SK-N-SH (cell line): Measurements from ENCODE around the gene MAU2. TPM values are rescaled to one million over a fixed set of nuclear protein-coding genes. Genes with fewer than 3 reads are reported as not detected.

Experiments
- CTCF ChIA-PET: fragments of 300-600, 350-600 bp; formaldehyde crosslinking; extraction: SDS; loops from one replicate; lab custom pipeline; 2021; lab: Yijun Ruan, JAX
- POLR2A ChIA-PET: fragments of 350-600 bp; sonication (Branson Sonifier 250); formaldehyde crosslinking; extraction: SDS; loops from one replicate; lab custom pipeline; 2020; ENCODE audit warnings: antibody characterized with exemption, inconsistent platforms; lab: Yijun Ruan, JAX
- DNase-seq: peaks from one replicate; pipeline ENCODE4 v3.0.0; 2012
- H2AFZ ChIP-seq: fragments of 200-600 bp; sonication (generic); 2 replicates; pipeline ENCODE4 v1.8.1; 2016; ENCODE audit warnings: antibody characterized with exemption, mild to moderate bottlenecking, low read depth
- H3F3A ChIP-seq: fragments of 200-600 bp; sonication (generic); replicated peaks from 2 replicates; pipeline ENCODE3; 2016; ENCODE audit warnings: antibody characterized with exemption, mild to moderate bottlenecking; ENCODE audit not compliant: insufficient read depth
- H3K27ac ChIP-seq, 2 experiments: fragments of 200-500 bp in 1 of 2; fragments of 200-600 bp in 1 of 2; sonication (Bioruptor generic) in 1 of 2; sonication (generic), shearing (Covaris generic) in 1 of 2; 2 replicates each; pipeline versions ENCODE4 v1.5.1 to v1.6.1; 2014 to 2016; ENCODE audit warnings: low read depth in 2 of 2, inconsistent platforms in 1 of 2, low read length in 1 of 2, mild to moderate bottlenecking in 1 of 2, mixed read lengths in 1 of 2
- H3K27me3 ChIP-seq: fragments of 200-600 bp; sonication (generic), shearing (Covaris generic); 2 replicates; pipeline ENCODE4 v1.6.1; 2016; ENCODE audit warnings: mixed run types; ENCODE audit not compliant: insufficient read depth
- H3K36me3 ChIP-seq, 2 experiments: fragments of 200-500 bp in 1 of 2; fragments of 200-600 bp in 1 of 2; sonication (Bioruptor generic) in 1 of 2; sonication (generic) in 1 of 2; replicated peaks in 1 of 2; 2 replicates each; pipeline versions ENCODE3 to v1.5.1; 2014 to 2016; ENCODE audit warnings: low read length in 1 of 2, mild to moderate bottlenecking in 1 of 2; ENCODE audit not compliant: insufficient read depth in 2 of 2, control insufficient read depth in 1 of 2
- H3K4me1 ChIP-seq, 2 experiments: fragments of 200-500 bp in 1 of 2; fragments of 200-600 bp in 1 of 2; sonication (Bioruptor generic) in 1 of 2; sonication (generic), shearing (Covaris generic) in 1 of 2; 2 replicates each; pipeline versions ENCODE4 v1.5.1 to v1.6.1; 2014 to 2016; ENCODE audit warnings: low read depth in 1 of 2, low read length in 1 of 2, mixed run types in 1 of 2; ENCODE audit not compliant: insufficient read depth in 2 of 2, control insufficient read depth in 1 of 2
- H3K4me2 ChIP-seq: fragments of 200-600 bp; sonication (generic), shearing (Covaris generic); 2 replicates; pipeline ENCODE4 v1.6.1; 2017; ENCODE audit warnings: mixed run types
- H3K4me3 ChIP-seq, 2 experiments: fragments of 200-500 bp in 1 of 2; fragments of 200-600 bp in 1 of 2; sonication (Bioruptor generic) in 1 of 2; sonication (generic), shearing (Covaris generic) in 1 of 2; 2 replicates each; pipeline versions ENCODE4 v1.5.1 to v1.8.1; 2014 to 2016; ENCODE audit warnings: low read depth in 2 of 2, inconsistent platforms in 1 of 2, low read length in 1 of 2, mild to moderate bottlenecking in 1 of 2, mixed read lengths in 1 of 2, moderate library complexity in 1 of 2
- H3K79me2 ChIP-seq: fragments of 200-600 bp; sonication (generic); 2 replicates; pipeline ENCODE4 v1.8.1; 2017; ENCODE audit warnings: mild to moderate bottlenecking; ENCODE audit not compliant: insufficient read depth
- H3K9ac ChIP-seq: fragments of 200-600 bp; sonication (generic); 2 replicates; pipeline ENCODE4 v1.6.1; 2017; ENCODE audit warnings: mixed run types
- H3K9me2 ChIP-seq: fragments of 200-600 bp; sonication (generic); 2 replicates; pipeline ENCODE4 v1.6.1; 2017; ENCODE audit warnings: mixed run types
- H3K9me3 ChIP-seq: fragments of 200-600 bp; sonication (generic); 2 replicates; pipeline ENCODE4 v1.6.1; 2017; ENCODE audit warnings: mixed run types, mild to moderate bottlenecking, moderate library complexity
- H4K20me1 ChIP-seq: fragments of 200-600 bp; sonication (generic); 2 replicates; pipeline ENCODE4 v1.6.1; 2017; ENCODE audit warnings: mild to moderate bottlenecking, mixed run types; ENCODE audit not compliant: insufficient read depth
- ELF1 ChIP-seq: IDR thresholded peaks from 2 replicates; pipeline ENCODE4 v1.4.0; 2012
- FOSL2 ChIP-seq: IDR thresholded peaks from 2 replicates; pipeline ENCODE4 v1.4.0; 2012; ENCODE audit warnings: low read depth, mild to moderate bottlenecking, moderate library complexity, borderline replicate concordance
- FOXJ3 ChIP-seq: sonication (generic); formaldehyde crosslinking; IDR thresholded peaks from 2 replicates; pipeline ENCODE4 v1.5.1; 2020; ENCODE audit warnings: mild to moderate bottlenecking, missing genetic modification reagents
- FOXM1 ChIP-seq: IDR thresholded peaks from 2 replicates; pipeline ENCODE4 v1.4.0; 2012; ENCODE audit warnings: low read depth, mild to moderate bottlenecking
- GATA2 ChIP-seq: sonication (generic); formaldehyde crosslinking; IDR thresholded peaks from 2 replicates; pipeline ENCODE4 v1.5.0; 2020; ENCODE audit warnings: mild to moderate bottlenecking, missing genetic modification reagents
- JUND ChIP-seq: IDR thresholded peaks from 2 replicates; pipeline ENCODE4 v1.4.0; 2012
- MXI1 ChIP-seq: IDR thresholded peaks from 2 replicates; pipeline ENCODE4 v1.6.1; 2012; ENCODE audit warnings: mild to moderate bottlenecking, low read depth, low read length, improper control_type of control experiment
- NFIC ChIP-seq: IDR thresholded peaks from 2 replicates; pipeline ENCODE4 v1.4.0; 2012; ENCODE audit warnings: borderline replicate concordance
- POLR2AphosphoS5 ChIP-seq: IDR thresholded peaks from 2 replicates; pipeline ENCODE4 v1.6.1; 2012; ENCODE audit warnings: low read depth, low read length
- RAD21 ChIP-seq: IDR thresholded peaks from 2 replicates; pipeline ENCODE4 v1.6.1; 2012; ENCODE audit warnings: mild to moderate bottlenecking, low read length
- RCOR1 ChIP-seq: fragments of 150-350 bp; IDR thresholded peaks from 2 replicates; pipeline ENCODE4 v1.6.1; 2017; ENCODE audit warnings: antibody characterized with exemption, low read length
- RFX5 ChIP-seq: IDR thresholded peaks from 2 replicates; pipeline ENCODE4 v1.6.1; 2012; ENCODE audit warnings: mild to moderate bottlenecking, improper control_type of control experiment, low read length
- SIN3A ChIP-seq: IDR thresholded peaks from 2 replicates; pipeline ENCODE4 v1.6.1; 2012; ENCODE audit warnings: low read depth, mild to moderate bottlenecking, low read length, moderate library complexity, borderline replicate concordance
- TCF12 ChIP-seq: IDR thresholded peaks from 2 replicates; pipeline ENCODE4 v1.4.0; 2012
- WGBS: methylation state at CpG from one replicate; pipeline ENCODE4 v1.1.6; 2017; ENCODE audit warnings: low lambda C conversion rate; 5-methylcytosine and 5-hydroxymethylcytosine counted together
- polyA plus RNA-seq, 3 experiments: library from polyadenylated mRNA; depleted of rRNA; stranded (reverse); fragments of >200 nt; gene quantifications; 2 replicates each; pipeline ENCODE4 v1.2.3, GENCODE V29; 2012
- TF ChIP-seq, protein P1 (sequence below): IDR thresholded peaks from 2 replicates; pipeline ENCODE4 v1.6.1; 2012; ENCODE audit warnings: mild to moderate bottlenecking, low read depth, low read length, moderate library complexity
- TF ChIP-seq, protein P2 (sequence below): fragments of 200-600 bp; sonication (generic); IDR thresholded peaks from 2 replicates; pipeline ENCODE4 v1.6.1; 2017; ENCODE audit warnings: antibody characterized with exemption, mild to moderate bottlenecking, moderate library complexity
- TF ChIP-seq, protein P3 (sequence below): fragments of 150-350 bp; IDR thresholded peaks from 2 replicates; pipeline ENCODE4 v1.6.1; 2017; ENCODE audit warnings: antibody characterized with exemption, low read length, low read depth, borderline replicate concordance

Gene MAU2
- polyA plus RNA-seq, 1 of the 3 experiments (the other 2 are of a cell fraction), result 17.6 TPM

DNA sequence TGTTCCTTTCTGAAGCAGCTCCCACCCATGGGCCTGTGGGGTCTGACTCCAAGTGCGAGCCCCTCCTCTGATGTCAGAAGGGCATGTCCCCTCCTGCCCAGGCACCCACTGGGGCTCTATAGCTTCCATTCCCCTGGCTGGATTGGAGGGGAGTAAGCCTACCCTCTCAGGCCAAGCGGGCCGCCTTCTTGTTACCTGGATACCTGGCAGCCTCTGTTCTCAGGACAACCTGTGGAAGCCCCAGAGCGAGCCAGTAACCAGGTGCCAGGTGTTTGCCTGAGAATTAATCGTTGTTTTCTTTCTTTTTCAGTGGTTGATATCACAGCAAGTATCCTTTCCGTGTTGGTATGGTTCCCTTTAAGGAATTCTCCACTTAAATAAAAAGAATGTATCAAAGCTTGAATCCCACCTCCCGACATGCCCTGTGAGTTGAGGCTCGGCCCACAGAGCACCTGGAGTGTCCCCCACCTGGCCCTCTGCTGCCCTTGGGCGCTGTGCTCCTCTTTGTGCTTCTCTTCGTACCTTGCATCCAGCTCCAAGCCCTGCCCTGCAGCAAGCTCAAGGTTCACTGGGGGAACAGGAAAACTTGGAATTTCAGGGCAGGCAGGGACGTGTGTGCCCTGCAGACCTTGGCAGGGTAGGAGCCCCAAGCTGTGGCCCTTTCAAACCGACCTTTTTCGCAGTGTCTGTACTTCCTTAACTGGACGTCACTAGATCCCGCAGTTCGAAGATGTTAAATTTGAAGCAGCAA is 15.0 kb downstream of the MAU2 start (continued):
- TF ChIP-seq, protein P1, sequence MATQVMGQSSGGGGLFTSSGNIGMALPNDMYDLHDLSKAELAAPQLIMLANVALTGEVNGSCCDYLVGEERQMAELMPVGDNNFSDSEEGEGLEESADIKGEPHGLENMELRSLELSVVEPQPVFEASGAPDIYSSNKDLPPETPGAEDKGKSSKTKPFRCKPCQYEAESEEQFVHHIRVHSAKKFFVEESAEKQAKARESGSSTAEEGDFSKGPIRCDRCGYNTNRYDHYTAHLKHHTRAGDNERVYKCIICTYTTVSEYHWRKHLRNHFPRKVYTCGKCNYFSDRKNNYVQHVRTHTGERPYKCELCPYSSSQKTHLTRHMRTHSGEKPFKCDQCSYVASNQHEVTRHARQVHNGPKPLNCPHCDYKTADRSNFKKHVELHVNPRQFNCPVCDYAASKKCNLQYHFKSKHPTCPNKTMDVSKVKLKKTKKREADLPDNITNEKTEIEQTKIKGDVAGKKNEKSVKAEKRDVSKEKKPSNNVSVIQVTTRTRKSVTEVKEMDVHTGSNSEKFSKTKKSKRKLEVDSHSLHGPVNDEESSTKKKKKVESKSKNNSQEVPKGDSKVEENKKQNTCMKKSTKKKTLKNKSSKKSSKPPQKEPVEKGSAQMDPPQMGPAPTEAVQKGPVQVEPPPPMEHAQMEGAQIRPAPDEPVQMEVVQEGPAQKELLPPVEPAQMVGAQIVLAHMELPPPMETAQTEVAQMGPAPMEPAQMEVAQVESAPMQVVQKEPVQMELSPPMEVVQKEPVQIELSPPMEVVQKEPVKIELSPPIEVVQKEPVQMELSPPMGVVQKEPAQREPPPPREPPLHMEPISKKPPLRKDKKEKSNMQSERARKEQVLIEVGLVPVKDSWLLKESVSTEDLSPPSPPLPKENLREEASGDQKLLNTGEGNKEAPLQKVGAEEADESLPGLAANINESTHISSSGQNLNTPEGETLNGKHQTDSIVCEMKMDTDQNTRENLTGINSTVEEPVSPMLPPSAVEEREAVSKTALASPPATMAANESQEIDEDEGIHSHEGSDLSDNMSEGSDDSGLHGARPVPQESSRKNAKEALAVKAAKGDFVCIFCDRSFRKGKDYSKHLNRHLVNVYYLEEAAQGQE, result no peak
- TF ChIP-seq JUND (no peak), FOSL2 (no peak), ELF1 (no peak), NFIC (no peak), FOXM1 (no peak), RCOR1 (no peak), GATA2 (CRISPR knock-in tag) (no peak)

DNA sequence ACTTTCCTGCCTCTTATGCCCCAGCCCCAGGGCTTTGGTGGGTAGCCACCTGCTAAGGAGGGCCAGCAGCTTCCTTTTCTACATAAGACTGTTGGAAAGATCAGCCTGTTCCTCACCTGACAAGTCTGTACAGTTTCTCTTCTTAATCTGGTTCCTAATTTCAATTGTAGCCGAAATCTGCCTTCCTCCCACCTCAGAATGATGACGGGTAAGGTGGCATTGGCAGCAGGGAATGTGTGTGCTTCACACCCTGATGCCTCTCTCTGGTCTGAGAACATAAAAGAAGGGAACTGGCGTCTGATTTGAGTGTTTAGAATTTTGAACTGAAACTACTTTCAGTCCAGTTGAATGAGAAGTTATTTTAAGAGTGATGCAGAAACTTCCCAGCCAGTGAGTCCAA is 16.0 kb downstream of the MAU2 start:
- no peak for TF ChIP-seq NFIC
- no peak for TF ChIP-seq RCOR1
- no peak for TF ChIP-seq FOSL2
- no peak for TF ChIP-seq TCF12
- Histone ChIP-seq H3K4me3 (no peak overlapping the region), H3K79me2 (peaks cover 26% of the 10 kb centered on the region; the same call in 1 of the 2 replicates), H3K36me3 (peaks cover 15 to 43% of the 10 kb centered on the region in 2 experiments), H3K9ac (no peak overlapping the region), H3K27me3 (no peaks in the 10 kb centered on the region), H3K4me2 (no peak overlapping the region), H2AFZ (no peak overlapping the region), H4K20me1 (peaks cover 24% of the 10 kb centered on the region; the same call in 1 of the 2 replicates), H3K27ac (no peak overlapping the region), H3K9me3 (no peaks in the 10 kb centered on the region), H3K9me2 (no peaks in the 10 kb centered on the region), H3K4me1 (no peaks in the 10 kb centered on the region), H3F3A (no peaks in the 10 kb centered on the region)
- POLR2A ChIA-PET, result no interaction called here
- CTCF ChIA-PET, result interaction anchor here (1.2 to 2.2 kb wide), 3 partner anchors 10 to 162 kb away, joined by 3 to 11 read pairs (median 3); no protein-coding TSS in a partner anchor
- 67% methylated on average over 3 of the region's 3 CpGs for WGBS
- no peak for DNase-seq

DNA sequence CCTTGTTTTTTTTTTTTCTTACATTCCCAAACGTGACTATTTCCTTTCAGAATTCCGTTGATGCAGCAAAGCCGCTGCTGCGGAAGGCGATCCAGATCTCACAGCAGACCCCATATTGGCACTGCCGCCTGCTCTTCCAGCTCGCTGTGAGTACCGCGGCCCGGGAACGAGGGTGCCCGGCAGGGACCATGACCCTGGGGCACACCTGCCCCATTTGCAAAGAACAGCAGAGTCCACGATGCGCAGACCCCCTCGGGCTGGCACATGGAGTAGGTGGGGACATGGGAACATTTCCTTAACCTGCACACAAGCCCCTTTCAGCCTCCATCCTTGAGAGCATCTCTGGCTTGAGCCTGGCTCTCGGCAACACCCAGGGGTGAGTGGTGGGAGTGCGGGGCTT is 16.5 kb downstream of the MAU2 start:
- CTCF ChIA-PET, result interaction anchor here (1.4 to 2.2 kb wide), 2 partner anchors 153 to 163 kb away, joined by 4 to 11 read pairs; no protein-coding TSS in a partner anchor
- peaks cover 22% of the 10 kb centered on the region; the same call in 1 of the 2 replicates for H3K79me2 ChIP-seq
- peaks cover 24% of the 10 kb centered on the region; the same call in 1 of the 2 replicates for H4K20me1 ChIP-seq
- 93% methylated on average over 14 of the region's 17 CpGs for WGBS
- no peaks in the 10 kb centered on the region for H3K4me1 ChIP-seq
- no peak overlapping the region for H3K4me2 ChIP-seq
- no peak overlapping the region for H2AFZ ChIP-seq
- POLR2A ChIA-PET, result no interaction called here
- H3K27me3 ChIP-seq, result no peaks in the 10 kb centered on the region
- H3K4me3 ChIP-seq, result no peak overlapping the region
- H3K27ac ChIP-seq, result no peak overlapping the region
- no peaks in the 10 kb centered on the region for H3K9me2 ChIP-seq
- H3F3A ChIP-seq, result no peaks in the 10 kb centered on the region
- peaks cover 15 to 47% of the 10 kb centered on the region in 2 experiments for H3K36me3 ChIP-seq
- no peak overlapping the region for H3K9ac ChIP-seq
- TF ChIP-seq POLR2AphosphoS5, result no peak
- no peak for TF ChIP-seq MXI1
- TF ChIP-seq, protein P2, sequence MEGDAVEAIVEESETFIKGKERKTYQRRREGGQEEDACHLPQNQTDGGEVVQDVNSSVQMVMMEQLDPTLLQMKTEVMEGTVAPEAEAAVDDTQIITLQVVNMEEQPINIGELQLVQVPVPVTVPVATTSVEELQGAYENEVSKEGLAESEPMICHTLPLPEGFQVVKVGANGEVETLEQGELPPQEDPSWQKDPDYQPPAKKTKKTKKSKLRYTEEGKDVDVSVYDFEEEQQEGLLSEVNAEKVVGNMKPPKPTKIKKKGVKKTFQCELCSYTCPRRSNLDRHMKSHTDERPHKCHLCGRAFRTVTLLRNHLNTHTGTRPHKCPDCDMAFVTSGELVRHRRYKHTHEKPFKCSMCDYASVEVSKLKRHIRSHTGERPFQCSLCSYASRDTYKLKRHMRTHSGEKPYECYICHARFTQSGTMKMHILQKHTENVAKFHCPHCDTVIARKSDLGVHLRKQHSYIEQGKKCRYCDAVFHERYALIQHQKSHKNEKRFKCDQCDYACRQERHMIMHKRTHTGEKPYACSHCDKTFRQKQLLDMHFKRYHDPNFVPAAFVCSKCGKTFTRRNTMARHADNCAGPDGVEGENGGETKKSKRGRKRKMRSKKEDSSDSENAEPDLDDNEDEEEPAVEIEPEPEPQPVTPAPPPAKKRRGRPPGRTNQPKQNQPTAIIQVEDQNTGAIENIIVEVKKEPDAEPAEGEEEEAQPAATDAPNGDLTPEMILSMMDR, result no peak
- TF ChIP-seq, protein P3, sequence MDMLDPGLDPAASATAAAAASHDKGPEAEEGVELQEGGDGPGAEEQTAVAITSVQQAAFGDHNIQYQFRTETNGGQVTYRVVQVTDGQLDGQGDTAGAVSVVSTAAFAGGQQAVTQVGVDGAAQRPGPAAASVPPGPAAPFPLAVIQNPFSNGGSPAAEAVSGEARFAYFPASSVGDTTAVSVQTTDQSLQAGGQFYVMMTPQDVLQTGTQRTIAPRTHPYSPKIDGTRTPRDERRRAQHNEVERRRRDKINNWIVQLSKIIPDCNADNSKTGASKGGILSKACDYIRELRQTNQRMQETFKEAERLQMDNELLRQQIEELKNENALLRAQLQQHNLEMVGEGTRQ, result no peak
- TF ChIP-seq GATA2 (CRISPR knock-in tag), result no peak
- TF ChIP-seq RAD21, result no peak
- TF ChIP-seq RFX5, result no peak
- no peak for TF ChIP-seq FOXJ3 (CRISPR knock-in tag)
- TF ChIP-seq SIN3A, result no peak
- TF ChIP-seq, all 33 proteins: peak for 0
- no peaks in the 10 kb centered on the region for H3K9me3 ChIP-seq
- no peak for DNase-seq
